ENCODE results near the gene KRTAP10-5. TPM values are rescaled to one million over a fixed set of nuclear protein-coding genes. Genes with fewer than 3 reads are reported as not detected.
"Not testable (repeated sequence)": the region's sequence is repeated elsewhere in the genome, so short reads cannot be mapped to it uniquely, and the experiment has no call there.

The KRTAP10-5 gene
- total RNA-seq (ENCODE audit: unreplicated experiment): not detected
- long read RNA-seq: 0 reads

GRCh38 chr21:44580231-44580821, at the start of gene KRTAP10-5:
KRTAP10-5 (minus strand) TSS chr21:44580604; CDS start chr21:44580578, 26 bp downstream.
- H3K36me3 Mint-ChIP-seq (ENCODE audit: unreplicated experiment): peaks cover 41% of the 10 kb centered on the region
- peak within 1 kb of the TSS; percentile 50 for H3K27ac Mint-ChIP-seq (ENCODE audit: unreplicated experiment)
- not testable (repeated sequence) for H3K4me1 Mint-ChIP-seq (ENCODE audit: low read depth, unreplicated experiment); H3K4me3 Mint-ChIP-seq (ENCODE audit: unreplicated experiment); H3K27me3 Mint-ChIP-seq (ENCODE audit: unreplicated experiment); DNase-seq
- H3K9me3 Mint-ChIP-seq (ENCODE audit: unreplicated experiment): peaks cover 20% of the 10 kb centered on the region

GRCh38 chr21:44628707-44629391, 48.4 kb upstream of the KRTAP10-5 start:
- Mint-ChIP-seq H3K27ac (ENCODE audit: unreplicated experiment) (no peak overlapping the region), H3K4me1 (ENCODE audit: low read depth, unreplicated experiment) (peaks cover 2% of the 10 kb centered on the region), H3K36me3 (ENCODE audit: unreplicated experiment) (peaks cover 48% of the 10 kb centered on the region), H3K4me3 (ENCODE audit: unreplicated experiment) (no peak overlapping the region), H3K9me3 (ENCODE audit: unreplicated experiment) (peaks cover 21% of the 10 kb centered on the region), H3K27me3 (ENCODE audit: unreplicated experiment) (peaks cover 3% of the 10 kb centered on the region)
- no peak for TF ChIP-seq CTCF (IDR thresholded peaks at IDR 0.05; ENCODE audit: partially characterized antibody, unreplicated experiment)
- DNase-seq: no peak

- peaks cover 50% of the 10 kb centered on the region for H3K36me3 Mint-ChIP-seq (ENCODE audit: unreplicated experiment)
- H3K27ac Mint-ChIP-seq (ENCODE audit: unreplicated experiment): peak overlapping the region; percentile 22
- DNase-seq; H3K4me3 Mint-ChIP-seq (ENCODE audit: unreplicated experiment); H3K4me1 Mint-ChIP-seq (ENCODE audit: low read depth, unreplicated experiment); H3K27me3 Mint-ChIP-seq (ENCODE audit: unreplicated experiment): not testable (repeated sequence)
- H3K9me3 Mint-ChIP-seq (ENCODE audit: unreplicated experiment): peaks cover 16% of the 10 kb centered on the region
Observed at GRCh38 chr21:44627831-44628233, 47.4 kb upstream of the KRTAP10-5 start.

- H3K36me3 Mint-ChIP-seq (ENCODE audit: unreplicated experiment): peaks cover 54% of the 10 kb centered on the region
- H3K4me3 Mint-ChIP-seq (ENCODE audit: unreplicated experiment); H3K4me1 Mint-ChIP-seq (ENCODE audit: low read depth, unreplicated experiment); H3K27me3 Mint-ChIP-seq (ENCODE audit: unreplicated experiment); DNase-seq: not testable (repeated sequence)
- H3K9me3 Mint-ChIP-seq (ENCODE audit: unreplicated experiment): peaks cover 16% of the 10 kb centered on the region
- H3K27ac Mint-ChIP-seq (ENCODE audit: unreplicated experiment): peak overlapping the region; percentile 22
Observed at GRCh38 chr21:44627181-44627822, 46.9 kb upstream of the KRTAP10-5 start.

GRCh38 chr21:44626673-44627143, 46.3 kb upstream of the KRTAP10-5 start, which contains the start of gene KRTAP10-9:
KRTAP10-9 (plus strand) TSS chr21:44627093; CDS start chr21:44627172, 79 bp downstream.
- DNase-seq: no peak
- TF ChIP-seq CTCF (IDR thresholded peaks at IDR 0.05; ENCODE audit: partially characterized antibody, unreplicated experiment): no peak
- Mint-ChIP-seq H3K9me3 (ENCODE audit: unreplicated experiment) (peaks cover 15% of the 10 kb centered on the region), H3K4me3 (ENCODE audit: unreplicated experiment) (no peak within 1 kb of the TSS), H3K36me3 (ENCODE audit: unreplicated experiment) (peaks cover 50% of the 10 kb centered on the region), H3K27ac (ENCODE audit: unreplicated experiment) (peak within 1 kb of the TSS; percentile 22), H3K4me1 (ENCODE audit: low read depth, unreplicated experiment) (peaks cover 2% of the 10 kb centered on the region), H3K27me3 (ENCODE audit: unreplicated experiment) (peaks cover 3% of the 10 kb centered on the region)

GRCh38 chr21:44626262-44626661, 45.9 kb upstream of the KRTAP10-5 start:
- no peak overlapping the region for H3K27ac Mint-ChIP-seq (ENCODE audit: unreplicated experiment)
- H3K4me3 Mint-ChIP-seq (ENCODE audit: unreplicated experiment): no peak overlapping the region
- H3K4me1 Mint-ChIP-seq (ENCODE audit: low read depth, unreplicated experiment): peaks cover 2% of the 10 kb centered on the region
- DNase-seq: no peak
- H3K27me3 Mint-ChIP-seq (ENCODE audit: unreplicated experiment): peaks cover 3% of the 10 kb centered on the region
- H3K36me3 Mint-ChIP-seq (ENCODE audit: unreplicated experiment): peaks cover 46% of the 10 kb centered on the region
- no peak for TF ChIP-seq CTCF (IDR thresholded peaks at IDR 0.05; ENCODE audit: partially characterized antibody, unreplicated experiment)
- peaks cover 14% of the 10 kb centered on the region for H3K9me3 Mint-ChIP-seq (ENCODE audit: unreplicated experiment)

Data from glutamatergic neuron (in vitro differentiated cells).